HG03196 (cell line): ENCODE measurements around the gene RNF135.
"Not testable (repeated sequence)": the region's sequence is repeated elsewhere in the genome, so short reads cannot be mapped to it uniquely, and the experiment has no call there.

Experiments used
- ATAC-seq: cut with Tn5 transposase; IDR thresholded peaks from one replicate; pipeline ENCODE4 v1.9.1; 2021; ENCODE audit not compliant: unreplicated experiment

The RNF135 gene

GRCh38 chr17:30954046-30954830, 16.6 kb upstream of the RNF135 start:
- no peak for ATAC-seq

DNA sequence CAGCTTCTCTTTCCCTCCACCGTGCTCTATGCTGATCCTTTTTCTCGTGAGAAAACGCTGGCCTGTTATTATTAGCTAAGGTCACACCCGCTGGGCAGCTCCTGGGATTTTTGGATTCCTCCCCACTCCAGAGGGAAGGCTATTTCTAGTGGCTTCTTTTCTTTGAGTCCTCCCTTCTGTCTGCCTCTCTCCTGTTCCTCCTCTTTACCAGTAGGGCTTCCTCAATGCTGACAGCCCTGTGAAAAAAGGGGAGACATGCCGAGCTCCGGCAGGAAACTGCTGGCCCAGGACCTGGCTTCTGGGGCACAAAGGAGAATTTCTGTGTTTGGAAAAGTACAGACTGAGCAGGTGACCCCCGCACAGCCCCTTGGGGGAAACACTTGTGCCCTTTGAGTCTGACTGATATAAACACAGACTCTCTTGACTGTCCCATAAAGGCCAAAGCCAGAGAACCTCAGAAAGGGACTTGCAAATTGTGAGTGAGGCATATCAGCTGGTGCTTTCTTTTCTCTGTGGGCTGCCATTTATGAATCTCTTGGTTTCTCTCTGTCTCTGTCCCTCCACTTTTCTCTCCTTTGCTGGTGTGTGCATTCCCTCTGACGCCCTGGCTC, 14.0 kb upstream of the RNF135 start:
- no peak for ATAC-seq

DNA sequence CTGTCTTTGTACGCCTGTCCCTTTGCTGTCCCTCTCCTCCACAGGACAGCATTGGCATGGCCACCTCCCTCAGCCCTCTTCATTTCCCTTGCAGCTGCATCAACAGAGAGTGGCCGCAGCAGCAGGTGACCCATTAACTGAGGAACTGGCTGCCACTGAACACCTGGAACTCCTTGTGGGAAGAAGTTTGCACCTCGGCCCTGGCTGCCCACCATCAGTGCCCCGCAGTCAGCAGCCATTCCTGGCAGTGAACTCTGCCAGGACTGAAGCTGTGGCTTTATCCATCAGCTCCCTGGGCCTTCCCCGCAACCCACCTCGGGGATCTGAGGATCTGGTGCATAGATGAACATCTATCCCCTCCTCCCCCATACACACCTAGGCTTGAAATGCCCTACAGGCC, 13.1 kb upstream of the RNF135 start:
- ATAC-seq, result no peak

GRCh38 chr17:30958187-30958586, 12.7 kb upstream of the RNF135 start:
- no peak for ATAC-seq

GRCh38 chr17:30961209-30962188, 9.3 kb upstream of the RNF135 start:
- ATAC-seq, result no peak

DNA sequence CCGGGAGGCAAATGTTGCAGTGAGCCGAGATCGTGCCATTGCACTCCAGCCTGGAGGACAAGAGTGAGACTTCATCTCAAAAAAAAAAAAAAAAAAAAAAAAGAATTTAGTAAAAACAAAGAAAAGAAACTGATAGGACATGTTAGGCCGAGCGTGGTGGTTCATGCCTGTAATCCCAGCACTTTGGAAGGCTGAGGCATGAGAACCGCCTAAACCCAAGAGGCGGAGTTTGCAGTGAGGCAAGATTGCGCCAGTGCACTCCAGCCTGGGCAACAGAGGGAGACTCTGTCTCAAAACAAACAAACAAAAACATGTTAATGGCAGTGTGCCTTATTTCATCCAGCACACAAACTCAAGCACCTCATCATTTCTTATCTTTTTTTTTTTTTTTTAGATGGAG, 6.5 kb upstream of the RNF135 start:
- not testable (repeated sequence) for ATAC-seq

DNA sequence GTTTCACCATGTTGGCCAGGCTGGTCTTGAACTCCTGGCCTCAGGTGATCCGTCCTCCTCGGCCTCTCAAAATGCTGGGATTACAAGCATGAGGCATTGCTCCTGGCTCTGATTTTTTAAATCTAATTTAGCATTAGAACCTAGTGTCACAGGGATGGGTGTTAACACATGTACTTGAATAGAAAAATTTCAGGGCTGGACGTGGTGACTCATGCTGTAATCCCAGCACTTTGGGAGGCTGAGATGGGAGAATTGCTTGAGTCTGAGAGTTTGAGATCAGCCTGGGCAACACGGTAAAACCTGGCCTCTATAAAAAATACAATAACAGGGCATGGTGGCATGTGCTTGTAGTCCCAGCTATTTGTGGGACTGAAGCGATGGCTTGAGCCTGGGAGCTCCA, 6.0 kb upstream of the RNF135 start:
- no peak for ATAC-seq

DNA sequence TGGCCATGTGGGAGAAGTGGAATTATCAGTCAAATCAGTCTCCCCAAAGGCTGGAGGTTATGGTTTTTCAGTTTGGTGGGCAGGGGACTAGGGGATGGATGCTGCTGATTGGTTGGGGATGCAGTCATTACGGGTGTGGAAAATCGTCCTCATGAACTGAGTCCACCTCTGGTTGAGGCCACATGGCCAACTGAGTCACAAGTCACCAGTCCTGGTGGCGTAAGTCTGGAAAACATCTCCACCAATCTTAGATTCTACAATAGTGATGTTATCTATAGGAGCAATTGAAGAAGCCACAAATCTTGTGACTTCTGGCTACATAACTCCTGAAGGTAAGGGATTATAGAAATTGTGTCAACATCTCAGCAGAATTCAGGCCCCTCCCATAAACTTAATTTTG, 5.2 kb upstream of the RNF135 start:
- no peak for ATAC-seq

GRCh38 chr17:30967911-30968310, 2.9 kb upstream of the RNF135 start:
- ATAC-seq, result not testable (repeated sequence)

GRCh38 chr17:30969989-30970830, 629 bp upstream of the RNF135 start:
- ATAC-seq, result no peak

DNA sequence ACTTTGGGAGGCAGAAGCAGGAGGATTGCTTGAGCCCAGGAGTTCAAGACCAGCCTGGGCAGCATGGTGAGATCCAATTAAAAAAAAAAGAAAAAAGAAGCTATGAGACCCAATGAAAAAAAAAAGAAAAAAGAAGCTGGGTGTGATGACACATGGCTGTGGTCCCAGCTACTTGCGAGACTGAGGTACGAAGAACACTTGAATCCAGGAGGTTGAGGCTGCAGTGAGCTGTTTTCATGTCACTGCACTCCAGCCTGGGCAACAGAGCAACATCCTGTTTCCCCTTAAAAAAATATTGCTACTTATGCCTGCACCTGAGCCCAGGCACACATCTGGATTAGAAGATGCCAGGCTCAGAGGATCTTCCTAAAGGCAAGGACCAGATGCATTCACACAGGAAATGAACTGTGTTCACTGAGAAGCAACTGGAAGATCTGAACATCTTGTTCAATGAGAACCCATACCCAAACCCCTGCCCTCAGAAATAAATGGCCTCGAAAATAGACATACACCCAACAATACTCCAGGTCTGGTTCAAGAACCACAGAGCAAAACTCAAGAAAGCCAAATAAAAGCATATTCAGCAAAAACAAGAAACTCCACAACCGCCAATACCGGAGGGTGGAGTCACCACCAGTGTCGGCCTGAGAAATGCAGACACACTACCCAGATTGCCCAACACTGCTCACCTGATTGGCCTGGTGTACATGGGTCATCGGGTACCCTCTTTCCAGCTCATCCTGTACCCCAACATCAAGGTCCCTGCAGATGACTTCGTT, 4.4 kb downstream of the RNF135 start:
- ATAC-seq, result no peak

- ATAC-seq, result not testable (repeated sequence)
Observed at GRCh38 chr17:30979919-30980318, 9.1 kb downstream of the RNF135 start.

DNA sequence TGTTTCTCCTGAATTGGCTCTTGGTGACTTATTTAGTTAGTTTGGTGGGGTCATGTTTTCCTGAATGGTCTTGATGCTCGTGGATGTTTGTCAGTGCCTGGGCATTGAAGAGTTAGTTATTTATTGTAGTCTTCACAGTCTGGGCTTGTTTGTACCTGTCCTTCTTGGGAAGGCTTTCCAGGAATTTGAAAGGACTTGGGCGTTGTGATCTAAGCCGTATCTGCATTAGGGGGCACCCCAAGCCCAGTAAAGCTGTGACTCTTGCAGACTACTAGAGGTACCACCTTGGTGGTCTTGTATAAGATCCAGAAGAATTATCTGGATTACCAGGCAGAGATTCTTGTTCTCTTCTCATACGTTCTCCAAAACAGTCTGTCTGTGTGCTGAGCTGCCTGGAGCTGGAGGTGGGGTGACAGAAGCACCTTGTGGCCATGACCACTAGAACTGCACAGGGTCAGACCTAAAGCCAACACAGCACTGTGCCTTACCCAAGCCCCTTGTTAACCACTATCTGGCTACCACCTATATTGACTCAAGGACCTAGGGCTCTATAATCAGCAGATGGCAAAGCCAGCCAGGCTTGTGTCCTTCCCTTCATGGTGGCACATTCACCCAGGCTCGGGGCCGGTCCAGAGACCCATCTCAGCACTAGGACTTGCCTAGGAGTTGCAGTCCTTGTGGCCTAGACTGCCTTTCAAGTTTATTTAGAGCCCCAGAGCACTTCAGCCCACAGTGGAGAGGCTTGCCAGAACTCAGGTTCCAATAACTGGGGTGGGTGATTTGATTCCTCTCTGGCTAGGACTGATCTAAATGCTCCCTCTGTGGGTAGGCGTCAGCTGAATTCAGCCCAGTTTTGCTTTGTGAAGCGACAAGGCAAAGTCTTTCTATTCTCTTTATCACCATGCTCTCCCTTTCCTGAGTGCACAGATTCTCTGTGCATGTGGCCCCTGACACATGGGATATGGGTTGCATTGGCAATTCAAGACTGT, 11.0 kb downstream of the RNF135 start:
- no peak for ATAC-seq

- ATAC-seq, result no peak
Observed at GRCh38 chr17:30982855-30983254, 12.0 kb downstream of the RNF135 start.

DNA sequence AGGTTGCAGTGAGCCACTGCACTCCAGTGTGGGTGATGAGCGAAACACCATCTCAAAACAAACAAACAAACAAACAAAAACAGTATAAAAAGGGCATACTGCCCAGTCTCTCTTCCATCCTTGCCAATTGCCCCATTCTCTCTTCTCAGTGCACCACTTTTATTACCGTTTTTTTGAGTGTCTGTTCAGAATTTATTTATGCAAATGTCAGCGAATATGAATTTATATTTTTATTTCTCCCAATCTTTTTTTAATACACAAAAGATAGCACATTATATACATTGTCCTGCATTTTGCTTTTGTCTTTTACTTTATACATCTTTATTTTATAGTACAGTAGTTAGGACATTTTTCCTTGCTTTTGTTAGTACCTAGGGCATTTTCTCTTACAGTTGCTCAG, 19.6 kb downstream of the RNF135 start:
- ATAC-seq, result no peak

- ATAC-seq, result no peak
Observed at GRCh38 chr17:30992551-30992950, 21.7 kb downstream of the RNF135 start.

GRCh38 chr17:30995347-30995746, 24.5 kb downstream of the RNF135 start:
- no peak for ATAC-seq

DNA sequence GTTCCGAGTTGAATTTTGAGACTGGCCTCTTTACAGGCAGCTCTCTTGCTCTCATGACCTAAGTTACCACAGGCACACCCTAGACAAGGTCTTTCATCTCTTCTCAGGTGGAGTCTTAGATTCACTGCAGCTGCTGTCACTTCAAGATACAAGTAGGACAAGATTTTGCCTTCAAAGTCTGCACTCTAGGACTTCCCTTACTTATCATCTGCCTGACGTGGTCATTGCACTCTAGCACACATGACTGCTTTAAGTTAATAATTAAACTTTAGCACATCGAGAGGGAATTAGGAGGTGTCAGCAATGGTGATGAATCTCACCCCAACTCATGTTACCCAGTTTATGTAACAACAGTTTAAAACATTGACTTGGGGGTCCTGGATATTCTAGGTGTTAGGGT, 25.6 kb downstream of the RNF135 start:
- ATAC-seq, result no peak

DNA sequence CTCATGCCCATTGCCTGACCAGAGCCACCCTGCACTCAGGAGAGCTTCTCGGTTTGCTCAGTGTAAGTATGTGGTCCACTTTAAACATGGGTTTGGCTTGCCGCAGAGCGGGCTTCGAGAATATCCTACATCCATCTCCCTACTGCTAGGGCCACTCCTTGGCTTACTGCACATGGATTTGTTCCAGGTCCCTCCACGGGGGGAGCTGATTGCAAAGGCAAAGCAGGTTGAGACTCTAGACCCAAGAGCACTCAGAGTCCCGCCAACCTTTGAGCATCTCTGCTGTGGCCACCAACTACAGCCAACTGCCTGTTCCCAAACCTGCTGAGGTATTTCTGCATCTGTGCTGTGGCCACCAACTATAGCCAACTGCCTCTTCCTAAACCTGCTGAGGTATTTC, 26.4 kb downstream of the RNF135 start:
- ATAC-seq, result no peak
